Loucy (cell line): ENCODE measurements around the gene MOCS1.

ENCODE experiments used
- CTCF ChIP-seq: fragments of 200-600 bp; sonication (generic); conservative IDR thresholded peaks from 2 replicates; pipeline ENCODE4 v1.5.1; 2014; ENCODE audit warnings: mild to moderate bottlenecking, antibody characterized with exemption, low read length
- EZH2phosphoT487 ChIP-seq: fragments of 200-600 bp; IDR thresholded peaks from 2 replicates; pipeline ENCODE4 v1.6.1; 2018; ENCODE audit warnings: antibody characterized with exemption, mild to moderate bottlenecking, moderate library complexity, borderline replicate concordance

GRCh38 chr6:39876111-39876510 lies 58.2 kb downstream of the MOCS1 start:
- TF ChIP-seq CTCF = no peak
- TF ChIP-seq EZH2phosphoT487 = no peak
